KOPT-K1 (cell line): Measurements from ENCODE around the gene GRID1.

Source experiments
- H3K27ac ChIP-seq: fragments of 200-600 bp; sonication (generic); 2 replicates; pipeline ENCODE4 v1.5.1; 2016; ENCODE audit warnings: antibody characterized with exemption, mild to moderate bottlenecking, low read depth, low read length; ENCODE audit not compliant: poor library complexity, severe bottlenecking
- H3K36me3 ChIP-seq: fragments of 200-600 bp; sonication (generic); 2 replicates; pipeline ENCODE4 v1.5.1; 2017; ENCODE audit warnings: antibody characterized with exemption, mild to moderate bottlenecking, low read length, moderate library complexity; ENCODE audit not compliant: insufficient read depth
- H3K9me3 ChIP-seq: fragments of 200-600 bp; sonication (generic); 2 replicates; pipeline ENCODE4 v1.5.1; 2017; ENCODE audit warnings: antibody characterized with exemption, low read length, mild to moderate bottlenecking; ENCODE audit not compliant: insufficient read depth, poor library complexity, severe bottlenecking

The GRID1 gene

GRCh38 chr10:86285136-86285790, 81.3 kb downstream of the GRID1 start:
- no peaks in the 10 kb centered on the region for H3K36me3 ChIP-seq
- no peaks in the 10 kb centered on the region for H3K9me3 ChIP-seq
- no peak overlapping the region for H3K27ac ChIP-seq

- Histone ChIP-seq H3K27ac (no peak overlapping the region), H3K9me3 (peaks cover 4% of the 10 kb centered on the region), H3K36me3 (no peaks in the 10 kb centered on the region)
Measured at GRCh38 chr10:86284355-86285105, 82.1 kb downstream of the GRID1 start.

GRCh38 chr10:86283466-86284287, 82.9 kb downstream of the GRID1 start:
- Histone ChIP-seq H3K36me3 (no peaks in the 10 kb centered on the region), H3K9me3 (peaks cover 7% of the 10 kb centered on the region), H3K27ac (no peak overlapping the region)

GRCh38 chr10:86282664-86283465, 83.7 kb downstream of the GRID1 start:
- H3K9me3 ChIP-seq: peaks cover 7% of the 10 kb centered on the region
- no peaks in the 10 kb centered on the region for H3K36me3 ChIP-seq
- no peak overlapping the region for H3K27ac ChIP-seq

DNA sequence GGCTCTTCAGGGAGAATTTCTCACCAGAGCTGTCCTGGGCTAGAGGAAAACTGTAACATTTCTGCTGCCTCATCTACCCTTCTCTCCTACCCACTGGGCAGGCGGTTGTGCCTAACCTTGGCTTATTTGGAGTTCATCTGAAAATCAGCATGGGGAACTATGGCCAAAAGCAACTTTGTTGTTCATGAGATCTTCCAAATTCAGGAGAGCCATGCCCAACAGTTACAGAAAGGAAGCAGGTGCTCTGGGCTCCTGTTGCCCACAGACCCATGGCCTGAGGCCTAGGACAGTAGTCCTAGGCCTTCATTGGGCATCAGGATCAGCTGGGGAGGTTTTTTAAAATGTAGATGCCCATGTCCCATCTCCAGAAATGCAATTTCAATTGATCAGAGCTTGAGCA, 85.2 kb downstream of the GRID1 start:
- H3K27ac ChIP-seq: no peak overlapping the region
- no peaks in the 10 kb centered on the region for H3K36me3 ChIP-seq
- peaks cover 7% of the 10 kb centered on the region for H3K9me3 ChIP-seq

DNA sequence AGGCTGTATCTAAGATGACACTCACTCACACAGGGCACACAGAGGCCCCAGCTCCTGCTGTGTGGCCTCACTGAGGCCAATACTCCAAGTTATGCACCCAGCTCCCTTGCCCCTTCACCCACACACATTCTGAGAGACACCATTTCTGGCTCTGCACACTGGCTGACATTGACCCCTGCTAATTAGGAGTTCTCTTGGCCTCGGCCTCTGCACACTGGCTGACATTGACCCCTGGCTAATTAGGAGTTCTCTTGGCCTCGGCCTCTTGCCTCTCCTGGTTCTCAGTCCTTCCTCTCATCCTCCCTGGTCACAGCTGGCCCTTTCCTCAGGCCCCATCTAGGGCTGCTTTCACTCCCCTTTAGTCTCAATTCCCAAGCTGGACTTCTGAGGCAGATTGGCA, 97.3 kb downstream of the GRID1 start:
- Histone ChIP-seq H3K27ac (no peak overlapping the region), H3K36me3 (no peaks in the 10 kb centered on the region), H3K9me3 (no peaks in the 10 kb centered on the region)

GRCh38 chr10:86267286-86268195, 99.1 kb downstream of the GRID1 start:
- Histone ChIP-seq H3K9me3 (no peaks in the 10 kb centered on the region), H3K36me3 (no peaks in the 10 kb centered on the region), H3K27ac (no peak overlapping the region)

DNA sequence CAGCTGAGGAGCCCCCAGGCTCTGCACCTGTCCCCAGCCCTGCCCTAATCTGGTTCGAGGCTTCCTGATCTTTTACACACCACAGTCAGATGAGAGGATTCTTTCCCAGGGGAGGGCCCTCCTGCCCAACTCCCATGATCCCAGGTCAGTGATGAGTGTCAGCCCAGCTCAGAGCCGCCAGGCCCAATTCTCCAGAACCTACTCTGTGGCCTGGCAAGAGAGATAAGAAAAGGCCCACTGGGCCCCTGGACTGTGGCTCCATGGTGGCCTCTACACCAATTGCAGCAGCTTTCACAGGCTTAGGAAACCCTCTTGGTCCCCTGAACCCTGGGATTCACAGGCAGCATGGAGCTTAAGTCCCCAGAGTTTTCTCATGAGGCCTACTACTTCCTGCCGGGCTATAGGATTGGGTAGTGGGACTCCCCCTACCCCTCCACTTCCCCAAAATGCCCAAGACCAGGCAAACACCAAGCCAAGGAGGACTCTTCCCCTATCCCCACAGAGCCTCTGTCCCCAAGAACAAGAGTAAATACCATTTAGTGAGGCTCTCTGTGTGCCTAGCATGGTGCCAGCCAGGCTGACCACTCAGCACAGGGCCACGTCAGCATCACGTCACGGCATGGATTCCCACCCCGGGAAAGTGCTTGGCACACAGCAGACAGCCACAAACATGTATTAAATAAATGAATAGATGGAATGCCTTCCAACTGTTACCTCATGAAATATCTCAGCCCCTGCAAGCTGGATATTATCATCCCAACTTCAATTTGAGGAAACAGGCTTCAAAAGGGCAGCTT, 100.0 kb downstream of the GRID1 start:
- H3K27ac ChIP-seq: no peak overlapping the region
- no peaks in the 10 kb centered on the region for H3K9me3 ChIP-seq
- H3K36me3 ChIP-seq: no peaks in the 10 kb centered on the region

DNA sequence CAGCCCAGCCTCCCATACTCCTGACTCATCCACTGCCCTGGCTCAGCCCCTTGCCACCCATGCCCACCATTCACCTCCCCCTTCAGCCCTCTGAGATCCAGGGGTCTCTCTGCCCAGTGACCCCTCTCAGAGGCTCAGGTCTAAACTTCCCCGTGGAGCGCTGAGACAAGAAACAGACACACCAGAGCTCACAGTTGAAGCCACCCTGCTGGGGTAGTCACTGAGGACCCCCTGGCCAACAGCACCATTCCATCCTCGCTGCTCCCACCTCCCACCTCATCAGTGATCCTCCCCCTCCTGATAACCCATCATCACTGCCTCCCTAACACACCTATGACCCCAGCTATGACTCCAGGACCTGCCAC, 100.7 kb downstream of the GRID1 start:
- H3K27ac ChIP-seq: no peak overlapping the region
- no peaks in the 10 kb centered on the region for H3K36me3 ChIP-seq
- no peaks in the 10 kb centered on the region for H3K9me3 ChIP-seq

GRCh38 chr10:86265236-86265894, 101.2 kb downstream of the GRID1 start:
- Histone ChIP-seq H3K36me3 (no peaks in the 10 kb centered on the region), H3K9me3 (no peaks in the 10 kb centered on the region), H3K27ac (no peak overlapping the region)

- no peaks in the 10 kb centered on the region for H3K9me3 ChIP-seq
- no peaks in the 10 kb centered on the region for H3K36me3 ChIP-seq
- H3K27ac ChIP-seq: no peak overlapping the region
Measured at GRCh38 chr10:86264481-86265231, 101.9 kb downstream of the GRID1 start.

DNA sequence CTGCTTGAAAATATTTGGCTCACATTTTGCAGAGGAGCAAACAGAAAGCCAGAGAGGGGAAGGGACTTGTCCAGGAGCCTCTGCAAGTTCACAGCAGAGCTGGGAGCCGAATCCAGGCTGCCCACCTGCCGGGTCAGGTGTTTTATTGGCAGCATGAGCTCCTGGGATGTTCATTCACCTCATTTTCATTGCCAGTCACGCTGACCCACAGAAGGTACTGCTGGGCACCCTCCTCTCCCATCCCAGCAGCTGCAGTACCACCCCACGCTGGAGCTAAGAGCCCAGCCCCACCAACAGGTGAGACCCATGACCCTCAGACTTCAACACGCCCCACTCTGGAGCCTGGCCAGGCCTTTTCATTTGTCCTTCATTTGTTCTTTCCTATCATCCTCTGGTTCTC, 102.7 kb downstream of the GRID1 start:
- Histone ChIP-seq H3K27ac (no peak overlapping the region), H3K36me3 (no peaks in the 10 kb centered on the region), H3K9me3 (no peaks in the 10 kb centered on the region)
